GM12878 (cell line): Measurements from ENCODE around the gene DMRTC2. TPM values are rescaled to one million over a fixed set of nuclear protein-coding genes. Genes with fewer than 3 reads are reported as not detected.

Source experiments
- BACH1 ChIP-seq: fragments of 450-650 bp; IDR thresholded peaks from 2 replicates; pipeline ENCODE4 v1.6.1; 2017; ENCODE audit warnings: mild to moderate bottlenecking, borderline replicate concordance
- MTA2 ChIP-seq: fragments of 450-650 bp; IDR thresholded peaks from 2 replicates; pipeline ENCODE4 v1.6.1; 2016; ENCODE audit warnings: low read depth, mild to moderate bottlenecking, moderate library complexity
- POLR2A ChIP-seq: IDR thresholded peaks from 2 replicates; pipeline ENCODE4 v1.6.1; 2011; ENCODE audit warnings: low read depth, mild to moderate bottlenecking, low read length
- POU2F2 ChIP-seq: IDR thresholded peaks from 3 replicates; pipeline ENCODE4 v1.6.1; 2011; ENCODE audit warnings: low read depth, mild to moderate bottlenecking, low read length, borderline replicate concordance
- RCOR1 ChIP-seq: conservative IDR thresholded peaks from 2 replicates; pipeline ENCODE4 v1.6.1; 2012; ENCODE audit warnings: low read depth, low read length, improper control_type of control experiment
- SMC3 ChIP-seq: IDR thresholded peaks from 2 replicates; pipeline ENCODE4 v1.6.1; 2011; ENCODE audit warnings: low read length, improper control_type of control experiment, borderline replicate concordance
- STAT1 ChIP-seq: fragments of 450-650 bp; conservative IDR thresholded peaks from 2 replicates; pipeline ENCODE4 v1.6.1; 2014; ENCODE audit warnings: antibody characterized with exemption, mild to moderate bottlenecking
- TARDBP ChIP-seq: IDR thresholded peaks from 2 replicates; pipeline ENCODE4 v1.6.1; 2016; ENCODE audit warnings: borderline replicate concordance
- polyA plus RNA-seq, 11 experiments: library from polyadenylated mRNA; depleted of rRNA in 4 of 11; unstranded in 6 of 11; stranded (reverse) in 5 of 11; fragments of >200 nt; fragmentation: Nextera tagmentation in 4 of 11; fragmentation: Illumina TruSeq in 1 of 11; extraction: Ambion mirVana in 4 of 11; extraction: Trizol in 1 of 11; gene quantifications; 1 replicate in 1 of 11; 2 replicates in 10 of 11; pipeline versions ENCODE4 v1.2.1 to v1.2.3, GENCODE V29; 2011 to 2016; ENCODE audit warnings: inconsistent platforms in 2 of 11, missing spikeins in 2 of 11, low read depth in 1 of 11
- total RNA-seq, 4 experiments: library from RNA; depleted of rRNA in 3 of 4; stranded (reverse); fragments of >200 nt in 3 of 4; fragmentation: Illumina TruSeq in 1 of 4; extraction: Trizol in 1 of 4; gene quantifications; 2 replicates each; pipeline versions ENCODE4 v1.2.1 to v1.2.3, GENCODE V29; 2013 to 2021
- TF ChIP-seq, protein P1 (sequence below): fragments of 450-650 bp; IDR thresholded peaks from 2 replicates; pipeline ENCODE4 v1.6.1; 2018; ENCODE audit warnings: borderline replicate concordance, mild to moderate bottlenecking; ENCODE audit not compliant: partially characterized antibody
- TF ChIP-seq, protein P2 (sequence below): fragments of 450-650 bp; conservative IDR thresholded peaks from 2 replicates; pipeline ENCODE4 v1.6.1; 2017; ENCODE audit warnings: mild to moderate bottlenecking, moderate library complexity
- TF ChIP-seq, protein P3 (sequence below): fragments of 450-650 bp; IDR thresholded peaks from 2 replicates; pipeline ENCODE4 v1.6.1; 2014; ENCODE audit warnings: mild to moderate bottlenecking
- TF ChIP-seq, protein P4 (sequence below): IDR thresholded peaks from 2 replicates; pipeline ENCODE4 v1.6.1; 2011; ENCODE audit warnings: borderline replicate concordance, low read depth, mild to moderate bottlenecking, moderate library complexity, low read length; ENCODE audit not compliant: insufficient read depth, poor library complexity, severe bottlenecking
- TF ChIP-seq, protein P5 (sequence below): fragments of 450-650 bp; formaldehyde crosslinking; IDR thresholded peaks from 2 replicates; pipeline ENCODE4 v1.4.0; 2020; ENCODE audit warnings: mild to moderate bottlenecking, moderate library complexity

DMRTC2 gene
- total and polyA plus RNA-seq, 10 of the 15 experiments (the other 5 are each of a cell fraction or from before 2014, with no cell fraction given) = not detected

DNA sequence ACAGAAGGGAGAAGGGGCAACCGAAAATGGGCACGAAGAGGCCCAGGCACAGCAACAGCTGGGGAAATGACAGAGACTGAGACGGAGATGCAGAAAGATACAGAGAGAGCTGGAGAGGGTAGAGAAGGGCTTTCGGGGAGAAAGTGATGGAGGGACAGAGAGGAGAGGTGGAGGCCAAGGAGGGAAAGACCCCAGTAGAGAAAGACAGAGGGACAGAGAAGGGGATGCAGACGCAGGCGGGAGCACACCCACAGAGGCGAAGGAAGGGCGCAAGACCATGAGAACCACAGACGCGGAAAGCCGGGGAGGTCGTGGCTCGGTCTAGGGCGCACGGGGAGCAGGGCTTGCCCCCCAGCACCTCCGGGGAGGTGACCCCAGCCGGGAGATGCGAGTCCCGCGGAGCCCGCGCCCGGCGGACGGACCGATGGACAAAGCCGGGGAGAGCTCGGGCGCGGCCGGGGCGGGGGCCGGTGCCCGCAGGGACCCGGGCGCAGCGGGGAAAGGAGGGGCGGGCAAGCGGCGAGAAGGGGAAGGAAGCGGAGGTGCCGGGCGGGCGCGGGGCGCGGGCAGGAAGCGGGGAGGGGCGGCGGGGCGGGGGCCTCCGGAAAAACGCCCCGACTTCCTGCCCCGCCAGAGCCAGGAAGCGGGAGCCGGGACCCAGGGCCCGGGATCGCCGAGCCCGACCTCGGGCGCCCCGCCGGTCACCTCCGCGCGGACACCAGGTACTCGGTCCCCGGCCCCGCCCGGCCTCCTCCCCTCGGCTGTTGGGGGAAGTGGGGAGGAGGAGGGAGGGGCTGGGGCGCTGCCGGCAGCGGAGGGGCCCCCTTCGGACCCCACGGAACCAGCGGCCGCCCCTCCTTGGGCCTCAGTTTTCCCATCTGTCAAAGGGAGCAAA, 38.0 kb downstream of the DMRTC2 start, which contains the start of gene ARHGEF1 (continued):
- TF ChIP-seq, protein P1, sequence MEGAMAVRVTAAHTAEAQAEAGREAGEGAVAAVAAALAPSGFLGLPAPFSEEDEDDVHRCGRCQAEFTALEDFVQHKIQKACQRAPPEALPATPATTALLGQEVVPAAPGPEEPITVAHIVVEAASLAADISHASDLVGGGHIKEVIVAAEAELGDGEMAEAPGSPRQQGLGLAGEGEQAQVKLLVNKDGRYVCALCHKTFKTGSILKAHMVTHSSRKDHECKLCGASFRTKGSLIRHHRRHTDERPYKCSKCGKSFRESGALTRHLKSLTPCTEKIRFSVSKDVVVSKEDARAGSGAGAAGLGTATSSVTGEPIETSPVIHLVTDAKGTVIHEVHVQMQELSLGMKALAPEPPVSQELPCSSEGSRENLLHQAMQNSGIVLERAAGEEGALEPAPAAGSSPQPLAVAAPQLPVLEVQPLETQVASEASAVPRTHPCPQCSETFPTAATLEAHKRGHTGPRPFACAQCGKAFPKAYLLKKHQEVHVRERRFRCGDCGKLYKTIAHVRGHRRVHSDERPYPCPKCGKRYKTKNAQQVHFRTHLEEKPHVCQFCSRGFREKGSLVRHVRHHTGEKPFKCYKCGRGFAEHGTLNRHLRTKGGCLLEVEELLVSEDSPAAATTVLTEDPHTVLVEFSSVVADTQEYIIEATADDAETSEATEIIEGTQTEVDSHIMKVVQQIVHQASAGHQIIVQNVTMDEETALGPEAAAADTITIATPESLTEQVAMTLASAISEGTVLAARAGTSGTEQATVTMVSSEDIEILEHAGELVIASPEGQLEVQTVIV = no peak
- no peak; the same call in 1 of the 2 replicates for TF ChIP-seq BACH1
- TF ChIP-seq POU2F2 = peak; percentile 14; the same call in 1 of the 3 replicates
- TF ChIP-seq, protein P2, sequence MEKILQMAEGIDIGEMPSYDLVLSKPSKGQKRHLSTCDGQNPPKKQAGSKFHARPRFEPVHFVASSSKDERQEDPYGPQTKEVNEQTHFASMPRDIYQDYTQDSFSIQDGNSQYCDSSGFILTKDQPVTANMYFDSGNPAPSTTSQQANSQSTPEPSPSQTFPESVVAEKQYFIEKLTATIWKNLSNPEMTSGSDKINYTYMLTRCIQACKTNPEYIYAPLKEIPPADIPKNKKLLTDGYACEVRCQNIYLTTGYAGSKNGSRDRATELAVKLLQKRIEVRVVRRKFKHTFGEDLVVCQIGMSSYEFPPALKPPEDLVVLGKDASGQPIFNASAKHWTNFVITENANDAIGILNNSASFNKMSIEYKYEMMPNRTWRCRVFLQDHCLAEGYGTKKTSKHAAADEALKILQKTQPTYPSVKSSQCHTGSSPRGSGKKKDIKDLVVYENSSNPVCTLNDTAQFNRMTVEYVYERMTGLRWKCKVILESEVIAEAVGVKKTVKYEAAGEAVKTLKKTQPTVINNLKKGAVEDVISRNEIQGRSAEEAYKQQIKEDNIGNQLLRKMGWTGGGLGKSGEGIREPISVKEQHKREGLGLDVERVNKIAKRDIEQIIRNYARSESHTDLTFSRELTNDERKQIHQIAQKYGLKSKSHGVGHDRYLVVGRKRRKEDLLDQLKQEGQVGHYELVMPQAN = 0 out of 2 replicates have a peak, but pooled peaks have one; percentile 49
- 0 out of 2 replicates have a peak, but pooled peaks have one; percentile 41 for TF ChIP-seq RCOR1
- TF ChIP-seq, protein P3, sequence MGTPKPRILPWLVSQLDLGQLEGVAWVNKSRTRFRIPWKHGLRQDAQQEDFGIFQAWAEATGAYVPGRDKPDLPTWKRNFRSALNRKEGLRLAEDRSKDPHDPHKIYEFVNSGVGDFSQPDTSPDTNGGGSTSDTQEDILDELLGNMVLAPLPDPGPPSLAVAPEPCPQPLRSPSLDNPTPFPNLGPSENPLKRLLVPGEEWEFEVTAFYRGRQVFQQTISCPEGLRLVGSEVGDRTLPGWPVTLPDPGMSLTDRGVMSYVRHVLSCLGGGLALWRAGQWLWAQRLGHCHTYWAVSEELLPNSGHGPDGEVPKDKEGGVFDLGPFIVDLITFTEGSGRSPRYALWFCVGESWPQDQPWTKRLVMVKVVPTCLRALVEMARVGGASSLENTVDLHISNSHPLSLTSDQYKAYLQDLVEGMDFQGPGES = no peak
- TF ChIP-seq MTA2 = 0 out of 2 replicates have a peak, but pooled peaks have one; percentile 10
- peak; percentile 70; the same call in 1 of the 2 replicates for TF ChIP-seq POLR2A
- TF ChIP-seq STAT1 = 0 out of 2 replicates have a peak, but pooled peaks have one; percentile 42
- TF ChIP-seq, protein P4, sequence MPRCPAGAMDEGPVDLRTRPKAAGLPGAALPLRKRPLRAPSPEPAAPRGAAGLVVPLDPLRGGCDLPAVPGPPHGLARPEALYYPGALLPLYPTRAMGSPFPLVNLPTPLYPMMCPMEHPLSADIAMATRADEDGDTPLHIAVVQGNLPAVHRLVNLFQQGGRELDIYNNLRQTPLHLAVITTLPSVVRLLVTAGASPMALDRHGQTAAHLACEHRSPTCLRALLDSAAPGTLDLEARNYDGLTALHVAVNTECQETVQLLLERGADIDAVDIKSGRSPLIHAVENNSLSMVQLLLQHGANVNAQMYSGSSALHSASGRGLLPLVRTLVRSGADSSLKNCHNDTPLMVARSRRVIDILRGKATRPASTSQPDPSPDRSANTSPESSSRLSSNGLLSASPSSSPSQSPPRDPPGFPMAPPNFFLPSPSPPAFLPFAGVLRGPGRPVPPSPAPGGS = peak; percentile 87
- TF ChIP-seq TARDBP = 0 out of 2 replicates have a peak, but pooled peaks have one; percentile 40
- TF ChIP-seq, protein P5, sequence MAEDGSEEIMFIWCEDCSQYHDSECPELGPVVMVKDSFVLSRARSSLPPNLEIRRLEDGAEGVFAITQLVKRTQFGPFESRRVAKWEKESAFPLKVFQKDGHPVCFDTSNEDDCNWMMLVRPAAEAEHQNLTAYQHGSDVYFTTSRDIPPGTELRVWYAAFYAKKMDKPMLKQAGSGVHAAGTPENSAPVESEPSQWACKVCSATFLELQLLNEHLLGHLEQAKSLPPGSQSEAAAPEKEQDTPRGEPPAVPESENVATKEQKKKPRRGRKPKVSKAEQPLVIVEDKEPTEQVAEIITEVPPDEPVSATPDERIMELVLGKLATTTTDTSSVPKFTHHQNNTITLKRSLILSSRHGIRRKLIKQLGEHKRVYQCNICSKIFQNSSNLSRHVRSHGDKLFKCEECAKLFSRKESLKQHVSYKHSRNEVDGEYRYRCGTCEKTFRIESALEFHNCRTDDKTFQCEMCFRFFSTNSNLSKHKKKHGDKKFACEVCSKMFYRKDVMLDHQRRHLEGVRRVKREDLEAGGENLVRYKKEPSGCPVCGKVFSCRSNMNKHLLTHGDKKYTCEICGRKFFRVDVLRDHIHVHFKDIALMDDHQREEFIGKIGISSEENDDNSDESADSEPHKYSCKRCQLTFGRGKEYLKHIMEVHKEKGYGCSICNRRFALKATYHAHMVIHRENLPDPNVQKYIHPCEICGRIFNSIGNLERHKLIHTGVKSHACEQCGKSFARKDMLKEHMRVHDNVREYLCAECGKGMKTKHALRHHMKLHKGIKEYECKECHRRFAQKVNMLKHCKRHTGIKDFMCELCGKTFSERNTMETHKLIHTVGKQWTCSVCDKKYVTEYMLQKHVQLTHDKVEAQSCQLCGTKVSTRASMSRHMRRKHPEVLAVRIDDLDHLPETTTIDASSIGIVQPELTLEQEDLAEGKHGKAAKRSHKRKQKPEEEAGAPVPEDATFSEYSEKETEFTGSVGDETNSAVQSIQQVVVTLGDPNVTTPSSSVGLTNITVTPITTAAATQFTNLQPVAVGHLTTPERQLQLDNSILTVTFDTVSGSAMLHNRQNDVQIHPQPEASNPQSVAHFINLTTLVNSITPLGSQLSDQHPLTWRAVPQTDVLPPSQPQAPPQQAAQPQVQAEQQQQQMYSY (CRISPR knock-in tag) = 0 out of 2 replicates have a peak, but pooled peaks have one; percentile 43
- TF ChIP-seq SMC3 = no peak
